GM19035 (cell line): ENCODE measurements around the gene ENPP7.

Experiments
- ATAC-seq: cut with Tn5 transposase; IDR thresholded peaks from one replicate; pipeline ENCODE4 v1.9.1; 2021; ENCODE audit not compliant: unreplicated experiment

ENPP7 gene

GRCh38 chr17:79702550-79703236, 28.1 kb upstream of the ENPP7 start:
- ATAC-seq, result no peak

GRCh38 chr17:79704691-79705090, 26.1 kb upstream of the ENPP7 start:
- no peak for ATAC-seq

- ATAC-seq, result no peak
Measured at GRCh38 chr17:79705674-79706073, 25.1 kb upstream of the ENPP7 start.

- no peak for ATAC-seq
Measured at GRCh38 chr17:79706931-79707850, 23.6 kb upstream of the ENPP7 start.

GRCh38 chr17:79707931-79708891, 22.5 kb upstream of the ENPP7 start:
- ATAC-seq, result no peak

GRCh38 chr17:79711715-79712305, 18.9 kb upstream of the ENPP7 start:
- ATAC-seq, result no peak

GRCh38 chr17:79713391-79713790, 17.4 kb upstream of the ENPP7 start:
- ATAC-seq, result no peak

GRCh38 chr17:79714176-79715097, 16.3 kb upstream of the ENPP7 start:
- no peak for ATAC-seq

- no peak for ATAC-seq
Measured at GRCh38 chr17:79715098-79715942, 15.4 kb upstream of the ENPP7 start.

- no peak for ATAC-seq
Measured at GRCh38 chr17:79715943-79716797, 14.6 kb upstream of the ENPP7 start.

GRCh38 chr17:79720705-79721292, 9.9 kb upstream of the ENPP7 start:
- ATAC-seq, result no peak

- ATAC-seq, result no peak
Measured at GRCh38 chr17:79721993-79722671, 8.6 kb upstream of the ENPP7 start.

- no peak for ATAC-seq
Measured at GRCh38 chr17:79722787-79723186, 8.0 kb upstream of the ENPP7 start.

GRCh38 chr17:79728169-79728907, 2.4 kb upstream of the ENPP7 start:
- no peak for ATAC-seq

GRCh38 chr17:79728908-79729471, 1.8 kb upstream of the ENPP7 start:
- ATAC-seq, result no peak

- no peak for ATAC-seq
Measured at GRCh38 chr17:79729761-79730160, 982 bp upstream of the ENPP7 start.
